Thoracic aorta (tissue), 2 donors: Measurements from ENCODE around the gene RRAS2. TPM values are rescaled to one million over a fixed set of nuclear protein-coding genes. Genes with fewer than 3 reads are reported as not detected.

Experiments
- ATAC-seq: fragments of 150-250 bp; one replicate; pipeline ENCODE4 v1.8.0; 2017; ENCODE audit warnings: low read depth; ENCODE audit not compliant: insufficient number of reproducible peaks, low FRiP score
- DNase-seq: peaks from one replicate; pipeline ENCODE4 v3.0.0-alpha.2; 2020; ENCODE audit warnings: low spot score
- H3K27ac ChIP-seq, 2 donors: fragments of 200-600 bp; sonication (generic); 1 replicate in 1 of 2; 2 replicates in 1 of 2; pipeline ENCODE4 v1.5.1; 2016; ENCODE audit warnings: mild to moderate bottlenecking in 2 of 2, moderate library complexity in 2 of 2
- H3K27me3 ChIP-seq: fragments of 200-600 bp; sonication (generic); replicated peaks from 2 replicates; pipeline ENCODE4 v1.6.0; 2016; ENCODE audit warnings: mild to moderate bottlenecking; ENCODE audit not compliant: insufficient read depth
- H3K36me3 ChIP-seq: fragments of 200-600 bp; sonication (generic); one replicate; pipeline ENCODE4 v1.5.1; 2016
- H3K4me1 ChIP-seq, 2 donors: fragments of 200-600 bp; sonication (generic); 1 replicate in 1 of 2; 2 replicates in 1 of 2; pipeline versions ENCODE4 v1.5.1 to v1.6.0; 2016; ENCODE audit warnings: low read depth in 2 of 2, mild to moderate bottlenecking in 1 of 2; ENCODE audit not compliant: control insufficient read depth in 1 of 2
- H3K4me3 ChIP-seq: fragments of 200-600 bp; sonication (generic); 2 replicates; pipeline ENCODE4 v1.5.1; 2016; ENCODE audit warnings: mild to moderate bottlenecking
- H3K9me3 ChIP-seq: fragments of 200-600 bp; sonication (generic); 2 replicates; pipeline ENCODE4 v1.5.1; 2016
- CTCF ChIP-seq: fragments of 200-600 bp; sonication (generic); IDR thresholded peaks from one replicate; pipeline ENCODE4 v1.5.1; 2019; ENCODE audit warnings: antibody characterized with exemption
- total RNA-seq, 2 donors: library from RNA; depleted of rRNA; stranded (reverse); fragments of >200 nt; gene quantifications; one replicate each; pipeline versions ENCODE4 v1.1.0 to v1.2.3, GENCODE V29; 2016

RRAS2 gene
- total RNA-seq, 2 donors from 2014 or later: 39.4 to 47.8 TPM

DNA sequence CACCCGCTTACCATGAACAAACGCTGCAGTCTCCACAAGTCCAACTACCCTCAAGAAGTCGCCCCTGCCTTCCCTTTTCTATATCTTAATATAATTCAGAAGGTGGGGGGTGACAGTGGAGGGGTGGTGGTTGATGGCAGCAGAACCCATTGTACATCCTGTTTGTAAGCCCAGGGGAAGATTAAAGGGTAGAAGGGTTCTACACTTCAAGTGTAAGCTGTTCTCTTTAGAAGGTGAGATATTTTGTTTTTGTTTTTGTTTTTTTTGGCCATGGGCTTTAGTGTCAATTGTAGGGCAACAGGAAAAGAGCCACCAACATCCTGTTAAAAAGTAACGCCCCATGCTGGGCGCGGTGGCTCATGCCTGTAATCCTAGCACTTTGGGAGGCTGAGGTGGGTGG lies 34.9 kb upstream of the RRAS2 start:
- no peak overlapping the region for H3K4me3 ChIP-seq
- no peaks in the 10 kb centered on the region for H3K4me1 ChIP-seq
- H3K27ac ChIP-seq: no peak overlapping the region
- no peaks in the 10 kb centered on the region for H3K36me3 ChIP-seq
- ATAC-seq (no peak), DNase-seq (no peak)
- H3K9me3 ChIP-seq: no peaks in the 10 kb centered on the region
- TF ChIP-seq CTCF: no peak
- no peaks in the 10 kb centered on the region for H3K27me3 ChIP-seq

DNA sequence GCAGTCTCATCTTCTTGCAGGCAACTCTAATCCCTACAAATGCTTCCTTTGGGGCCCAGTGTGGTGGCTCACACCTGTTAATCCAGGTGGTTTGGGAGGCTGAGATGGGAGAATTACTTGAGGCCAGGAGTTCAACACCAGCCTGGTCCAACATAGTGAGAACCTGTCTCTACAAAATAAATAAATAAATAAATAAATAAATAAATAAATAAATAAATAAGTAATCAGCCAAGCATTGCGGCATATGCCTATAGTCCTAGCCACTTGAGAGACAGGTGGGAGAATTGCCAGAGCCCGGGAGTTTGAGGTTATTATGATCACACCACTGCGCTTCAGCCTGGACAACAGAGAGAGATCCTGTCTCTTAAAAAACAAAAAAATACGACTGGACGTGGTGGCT lies 34.1 kb upstream of the RRAS2 start:
- DNase-seq (no peak), ATAC-seq (no peak)
- Histone ChIP-seq H3K27ac (no peak overlapping the region), H3K4me1 (no peaks in the 10 kb centered on the region), H3K9me3 (no peaks in the 10 kb centered on the region), H3K4me3 (no peak overlapping the region), H3K27me3 (no peaks in the 10 kb centered on the region), H3K36me3 (no peaks in the 10 kb centered on the region)
- TF ChIP-seq CTCF: no peak

DNA sequence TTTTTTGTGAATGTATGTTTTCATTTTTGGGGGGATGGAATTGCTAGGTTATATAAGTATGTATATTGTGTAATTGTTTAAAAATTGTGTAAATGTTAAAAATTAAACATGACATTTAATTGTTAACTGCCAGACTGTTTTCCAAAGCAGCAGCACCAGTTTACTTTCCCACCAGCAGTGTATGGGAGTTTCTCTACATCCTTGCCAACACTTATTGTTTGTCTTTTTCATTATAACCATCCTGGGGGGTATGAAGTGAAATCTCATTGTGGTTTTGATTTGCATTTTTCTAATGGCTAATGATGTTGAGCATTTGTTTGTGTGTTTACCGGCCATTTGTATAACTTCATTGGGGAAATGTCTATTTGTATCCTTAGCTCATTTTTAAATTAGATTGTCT lies 31.7 kb upstream of the RRAS2 start:
- Histone ChIP-seq H3K27ac (no peak overlapping the region), H3K4me1 (no peaks in the 10 kb centered on the region), H3K27me3 (no peaks in the 10 kb centered on the region), H3K9me3 (no peaks in the 10 kb centered on the region), H3K4me3 (no peak overlapping the region), H3K36me3 (no peaks in the 10 kb centered on the region)
- TF ChIP-seq CTCF: no peak
- ATAC-seq: no peak
- no peak for DNase-seq

DNA sequence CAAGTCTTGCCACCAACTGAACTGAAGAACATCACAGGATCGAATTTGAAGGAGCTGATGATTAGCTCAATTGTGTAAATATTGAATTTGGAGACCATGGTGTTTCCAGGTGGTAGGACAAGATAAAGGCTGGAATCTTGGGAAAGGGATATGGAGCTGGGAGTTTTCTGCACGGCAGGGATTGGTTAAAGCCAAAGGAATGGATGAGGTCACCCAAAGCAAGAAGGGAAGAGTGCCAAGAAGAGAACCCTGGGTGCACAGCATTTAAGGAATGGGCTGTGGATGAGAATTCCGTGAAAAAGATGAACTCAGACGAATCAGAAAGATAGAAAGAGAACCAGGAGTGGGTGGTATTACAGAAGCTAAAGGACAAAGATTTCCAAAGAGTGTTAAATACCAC lies 29.4 kb upstream of the RRAS2 start:
- no peak for DNase-seq
- Histone ChIP-seq H3K9me3 (no peaks in the 10 kb centered on the region), H3K4me3 (no peak overlapping the region), H3K27me3 (no peaks in the 10 kb centered on the region), H3K4me1 (peaks cover 0 to 19% of the 10 kb centered on the region in 2 donors), H3K36me3 (no peaks in the 10 kb centered on the region), H3K27ac (no peak overlapping the region)
- no peak for TF ChIP-seq CTCF
- ATAC-seq: no peak

DNA sequence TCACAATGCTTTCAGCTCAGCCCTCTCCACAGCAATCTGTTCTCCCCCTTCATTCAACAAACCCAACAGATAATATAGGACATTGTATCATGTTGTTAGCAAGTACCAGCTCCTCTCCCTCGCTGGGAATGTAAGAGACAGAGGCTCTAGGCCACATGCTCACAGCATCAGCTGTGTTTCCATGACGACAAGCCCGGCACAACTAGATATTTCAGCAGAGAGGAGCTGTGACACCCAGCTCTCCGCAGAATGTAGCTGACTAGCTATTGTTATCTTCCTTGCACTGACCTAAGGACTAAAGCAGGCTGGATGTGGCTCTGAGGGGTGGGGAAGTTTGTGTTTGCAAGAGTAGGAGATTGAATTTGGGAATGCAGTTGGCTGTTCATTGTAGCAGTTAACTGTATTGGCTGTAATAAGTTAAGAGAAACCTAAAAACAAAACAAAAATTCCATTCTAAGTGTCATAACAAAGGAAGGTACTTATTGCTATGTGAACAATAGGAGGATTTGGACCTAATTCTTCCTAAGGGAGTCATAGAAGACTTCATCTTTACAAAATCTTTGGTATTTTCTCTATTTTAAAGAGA lies 28.0 kb upstream of the RRAS2 start:
- H3K4me1 ChIP-seq: peaks cover 0 to 19% of the 10 kb centered on the region in 2 donors
- no peaks in the 10 kb centered on the region for H3K27me3 ChIP-seq
- no peak for ATAC-seq
- H3K27ac ChIP-seq: no peak overlapping the region
- H3K4me3 ChIP-seq: no peak overlapping the region
- no peaks in the 10 kb centered on the region for H3K36me3 ChIP-seq
- TF ChIP-seq CTCF: no peak
- no peak for DNase-seq
- H3K9me3 ChIP-seq: no peaks in the 10 kb centered on the region
